Liver (tissue), 9 donors: ENCODE measurements around the gene TMEM184A. TPM values are rescaled to one million over a fixed set of nuclear protein-coding genes. Genes with fewer than 3 reads are reported as not detected.

Source experiments
- DNase-seq: peaks from one replicate; pipeline ENCODE4 v3.0.0-alpha.2; 2017; ENCODE audit warnings: low spot score
- H3K27ac ChIP-seq, 2 donors: one replicate each; pipeline ENCODE4 v1.7.0; 2013; ENCODE audit warnings: inconsistent platforms in 2 of 2, low read length in 2 of 2, control low read depth in 1 of 2, low read depth in 1 of 2, mild to moderate bottlenecking in 1 of 2
- H3K27me3 ChIP-seq, 4 donors: one replicate each; pipeline versions ENCODE4 v1.6.1 to v1.7.0; 2013; ENCODE audit warnings: low read length in 3 of 4, inconsistent platforms in 1 of 4, mild to moderate bottlenecking in 1 of 4, moderate library complexity in 1 of 4; ENCODE audit not compliant: control insufficient read depth in 4 of 4, insufficient read depth in 4 of 4
- H3K36me3 ChIP-seq, 4 donors: one replicate each; pipeline versions ENCODE4 v1.6.1 to v1.7.0; 2013; ENCODE audit warnings: low read length in 3 of 4, mild to moderate bottlenecking in 3 of 4, low read depth in 1 of 4, moderate library complexity in 1 of 4; ENCODE audit not compliant: control insufficient read depth in 4 of 4, insufficient read depth in 3 of 4
- H3K4me1 ChIP-seq, 4 donors: one replicate each; pipeline versions ENCODE4 v1.6.1 to v1.7.0; 2013; ENCODE audit warnings: low read length in 3 of 4, mild to moderate bottlenecking in 3 of 4, moderate library complexity in 1 of 4; ENCODE audit not compliant: control insufficient read depth in 4 of 4, insufficient read depth in 4 of 4
- H3K4me3 ChIP-seq, 3 donors: one replicate each; pipeline versions ENCODE4 v1.6.1 to v1.7.0; 2013; ENCODE audit warnings: low read length in 3 of 3, control low read depth in 1 of 3, low read depth in 1 of 3, mild to moderate bottlenecking in 1 of 3
- H3K9ac ChIP-seq, 2 donors: one replicate each; pipeline ENCODE4 v1.7.0; 2013; ENCODE audit warnings: low read length in 2 of 2, mild to moderate bottlenecking in 2 of 2, moderate library complexity in 2 of 2, control low read depth in 1 of 2, low read depth in 1 of 2
- H3K9me3 ChIP-seq, 4 donors: one replicate each; pipeline versions ENCODE4 v1.6.1 to v1.7.0; 2013; ENCODE audit warnings: low read length in 3 of 4; ENCODE audit not compliant: control insufficient read depth in 4 of 4
- CTCF ChIP-seq: fragments of 150-350 bp; IDR thresholded peaks from 2 replicates; pipeline ENCODE4 v1.5.1; 2017; ENCODE audit warnings: improper control_type of control experiment, low read depth, low read length; ENCODE audit not compliant: missing input control
- FOXA1 ChIP-seq: IDR thresholded peaks from 2 replicates; pipeline ENCODE4 v1.6.1; 2016; ENCODE audit warnings: antibody characterized with exemption
- FOXA2 ChIP-seq: IDR thresholded peaks from 2 replicates; pipeline ENCODE4 v1.6.1; 2016; ENCODE audit warnings: antibody characterized with exemption
- GABPA ChIP-seq, 2 donors: IDR thresholded peaks in 1 of 2; conservative IDR thresholded peaks in 1 of 2; 2 replicates each; pipeline ENCODE4 v1.6.1; 2016; ENCODE audit warnings: antibody characterized with exemption in 2 of 2, mild to moderate bottlenecking in 1 of 2, moderate library complexity in 1 of 2
- HNF4A ChIP-seq, 2 donors: conservative IDR thresholded peaks; 2 replicates each; pipeline ENCODE4 v1.6.1; 2016; ENCODE audit warnings: antibody characterized with exemption in 2 of 2, mild to moderate bottlenecking in 2 of 2
- HNF4G ChIP-seq: IDR thresholded peaks from 2 replicates; pipeline ENCODE4 v1.6.1; 2016; ENCODE audit warnings: antibody characterized with exemption
- JUND ChIP-seq, 2 donors: IDR thresholded peaks; 2 replicates each; pipeline ENCODE4 v1.6.1; 2016; ENCODE audit warnings: antibody characterized with exemption in 2 of 2
- NR2F2 ChIP-seq: IDR thresholded peaks from 2 replicates; pipeline ENCODE4 v1.6.1; 2016; ENCODE audit warnings: antibody characterized with exemption
- RAD21 ChIP-seq, 2 donors: IDR thresholded peaks; 2 replicates each; pipeline ENCODE4 v1.6.1; 2016; ENCODE audit warnings: antibody characterized with exemption in 2 of 2, mild to moderate bottlenecking in 2 of 2
- RXRA ChIP-seq, 2 donors: IDR thresholded peaks; 2 replicates each; pipeline ENCODE4 v1.6.1; 2017 to 2018; ENCODE audit warnings: antibody characterized with exemption in 2 of 2, mild to moderate bottlenecking in 1 of 2
- SP1 ChIP-seq: IDR thresholded peaks from 2 replicates; pipeline ENCODE4 v1.6.1; 2018; ENCODE audit warnings: antibody characterized with exemption, mild to moderate bottlenecking
- TAF1 ChIP-seq: conservative IDR thresholded peaks from 2 replicates; pipeline ENCODE4 v1.6.1; 2016; ENCODE audit warnings: antibody characterized with exemption, mild to moderate bottlenecking
- YY1 ChIP-seq: IDR thresholded peaks from 2 replicates; pipeline ENCODE4 v1.6.1; 2016; ENCODE audit warnings: antibody characterized with exemption, mild to moderate bottlenecking
- ZBTB33 ChIP-seq: IDR thresholded peaks from 2 replicates; pipeline ENCODE4 v1.6.1; 2016; ENCODE audit warnings: antibody characterized with exemption
- WGBS: extraction: QIAGEN DNeasy Blood & Tissue Kit; methylation state at CpG from one replicate; pipeline ENCODE4 v1.1.7; 2013; 5-methylcytosine and 5-hydroxymethylcytosine counted together
- polyA plus RNA-seq, 2 donors: library from polyadenylated mRNA; stranded (reverse) in 1 of 2; unstranded in 1 of 2; fragments of 200-250 nt in 1 of 2; fragments of >200 nt in 1 of 2; fragmentation: Nextera tagmentation in 1 of 2; extraction: Ambion mirVana in 1 of 2; gene quantifications; one replicate each; pipeline versions ENCODE4 v1.2.1 to v1.2.3, GENCODE V29; 2013 to 2015
- total RNA-seq, 2 donors: library from RNA; depleted of rRNA; stranded (reverse); fragments of >200 nt; gene quantifications; one replicate each; pipeline ENCODE4 v1.2.3, GENCODE V29; 2014
- donor health status: healthy.
- donor health status: healthy.
- donor health status: healthy.
- donor health status: healthy.
- donor health status: healthy.

TMEM184A gene
- total and polyA plus RNA-seq, 4 donors, result 1.6 to 12.6 (median 11.4) TPM

- DNase-seq, result no peak
- Histone ChIP-seq H3K27ac (no peak overlapping the region), H3K4me3 (no peak overlapping the region), H3K4me1 (no peaks in the 10 kb centered on the region), H3K9ac (no peak overlapping the region), H3K9me3 (no peaks in the 10 kb centered on the region), H3K36me3 (peaks cover 0 to under 1% (median 0%) of the 10 kb centered on the region in 4 donors), H3K27me3 (no peaks in the 10 kb centered on the region)
- TF ChIP-seq HNF4A (conservative IDR thresholded peaks at IDR 0.05) (no peak), RAD21 (IDR thresholded peaks at IDR 0.05) (no peak), CTCF (no peak), FOXA2 (no peak), JUND (IDR thresholded peaks at IDR 0.05) (no peak), ZBTB33 (no peak), NR2F2 (no peak), SP1 (no peak), HNF4G (no peak), TAF1 (no peak), FOXA1 (no peak), GABPA (IDR thresholded peaks at IDR 0.05 in 1 of 2, conservative IDR thresholded peaks at IDR 0.05 in 1 of 2) (no peak), RXRA (IDR thresholded peaks at IDR 0.05) (no peak), YY1 (no peak)
- 78% methylated on average over 34 of the region's 34 CpGs for WGBS
Measured at GRCh38 chr7:1561036-1561940, 5.3 kb upstream of the TMEM184A start.

GRCh38 chr7:1560620-1561031 is 4.6 kb upstream of the TMEM184A start:
- Histone ChIP-seq H3K4me3 (no peak overlapping the region), H3K9me3 (no peaks in the 10 kb centered on the region), H3K4me1 (peaks cover 0 to 4% (median under 1%) of the 10 kb centered on the region in 4 donors), H3K36me3 (no peaks in the 10 kb centered on the region), H3K9ac (no peak overlapping the region), H3K27ac (no peak overlapping the region), H3K27me3 (no peaks in the 10 kb centered on the region)
- DNase-seq, result no peak
- no peak for TF ChIP-seq FOXA2
- 82% methylated on average over 13 of the region's 13 CpGs for WGBS
